ENCODE results near the gene PXDN. TPM values are rescaled to one million over a fixed set of nuclear protein-coding genes. Genes with fewer than 3 reads are reported as not detected.

Gene PXDN
- total and polyA plus RNA-seq, 2 of the 4 experiments (the other 2 are of a cell fraction): 153 to 332 TPM

DNA sequence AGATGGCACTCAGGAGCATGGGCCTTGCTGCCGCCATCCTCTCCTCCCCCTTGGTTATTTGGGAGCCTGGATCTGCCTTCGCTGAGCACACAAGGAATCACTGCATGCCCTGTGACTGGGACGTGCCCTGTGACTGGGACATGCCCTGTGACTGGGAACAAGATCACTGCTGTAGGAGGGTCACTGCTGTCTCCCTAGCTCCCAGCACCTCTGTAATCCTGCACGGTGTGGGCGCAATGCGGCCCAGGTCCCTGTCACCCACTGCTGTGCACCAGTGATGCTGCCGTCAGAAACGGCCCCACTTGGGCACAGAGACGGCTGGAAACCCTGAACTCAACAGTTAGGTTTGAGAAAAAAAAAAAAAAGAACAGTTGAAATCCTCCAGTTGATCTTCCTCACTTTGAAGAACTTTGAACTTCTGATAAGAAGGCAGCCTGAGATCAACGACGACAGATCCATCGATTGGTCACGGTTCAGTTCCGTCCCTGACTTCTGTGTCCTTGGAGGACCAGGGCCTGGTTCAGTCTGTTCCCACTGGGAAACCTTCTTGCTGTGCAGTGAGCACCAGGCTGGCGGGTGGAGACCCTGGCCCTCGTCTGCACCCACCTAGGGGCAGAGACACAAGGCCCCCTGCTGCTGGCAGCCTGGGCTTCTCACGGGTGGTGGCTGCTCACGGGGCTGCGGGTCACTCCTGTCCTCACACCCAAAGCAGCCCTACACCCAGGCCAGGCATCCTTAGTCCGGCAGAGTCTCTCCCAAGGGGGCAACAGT lies 125.9 kb downstream of the PXDN start:
- ATAC-seq (ENCODE audit: low read depth): no peak
- H3K18ac ChIP-seq (ENCODE audit: low read depth, low read length): no peak overlapping the region
- H3K23ac ChIP-seq (ENCODE audit: low read depth, low read length): no peak overlapping the region
- no peaks in the 10 kb centered on the region for H3K36me3 ChIP-seq (ENCODE audit: control insufficient read depth, insufficient read depth, low read length)
- no peaks in the 10 kb centered on the region for H3K79me1 ChIP-seq (ENCODE audit: low read depth in 1 of 2, low read length in 2 of 2)
- H3K56ac ChIP-seq (ENCODE audit: extremely low read depth, insufficient read depth, low read length): no peak overlapping the region
- dilution Hi-C loops (cut with HindIII; ENCODE audit: low sequenced_read_pairs, unreplicated experiment): no loop called here
- POLR2A ChIA-PET (ENCODE audit: unreplicated experiment): no interaction called here
- no peak overlapping the region for H3K27ac ChIP-seq (ENCODE audit: insufficient read depth, low read length)
- WGBS, 2 experiments (ENCODE audit: extremely low coverage in 2 of 2, insufficient read length in 1 of 2): 81% methylated on average over 9 of the region's 20 CpGs; no CpG with 5 or more reads in 1 of the 2 experiments
- H2AK9ac ChIP-seq (replicated peaks; ENCODE audit: low read depth, low read length, poor library complexity): no peak overlapping the region
- H4K8ac ChIP-seq (ENCODE audit: low read depth in 2 of 2, low read length in 2 of 2): no peak overlapping the region
- H2BK120ac ChIP-seq (ENCODE audit: low read depth, low read length): no peak overlapping the region
- peaks cover 3% of the 10 kb centered on the region; the same call in 1 of the 2 replicates for H3K9me1 ChIP-seq (ENCODE audit: insufficient read depth, low read length)
- no peak overlapping the region for H3K4me2 ChIP-seq (ENCODE audit: low read depth, low read length)
- BruUV-seq (replicated peaks): no TSS peak
- CTCF ChIA-PET: no interaction called here
- H4K5ac ChIP-seq (ENCODE audit: low read depth, low read length): no peak overlapping the region
- peaks cover 2% of the 10 kb centered on the region; the same call in 1 of the 2 replicates for H3K27me3 ChIP-seq (ENCODE audit: control insufficient read depth, insufficient read depth, low read length)
- no peak overlapping the region for H4K91ac ChIP-seq (ENCODE audit: insufficient read depth, low read depth, low read length)
- DNase-seq: no peak
- H3K9me3 ChIP-seq (ENCODE audit: control insufficient read depth, insufficient read depth, low read length): no peaks in the 10 kb centered on the region
- no peak overlapping the region for H2BK20ac ChIP-seq (ENCODE audit: low read depth, low read length)
- H3K14ac ChIP-seq (replicated peaks; ENCODE audit: low read depth, low read length): no peak overlapping the region
- TF ChIP-seq, protein P1, sequence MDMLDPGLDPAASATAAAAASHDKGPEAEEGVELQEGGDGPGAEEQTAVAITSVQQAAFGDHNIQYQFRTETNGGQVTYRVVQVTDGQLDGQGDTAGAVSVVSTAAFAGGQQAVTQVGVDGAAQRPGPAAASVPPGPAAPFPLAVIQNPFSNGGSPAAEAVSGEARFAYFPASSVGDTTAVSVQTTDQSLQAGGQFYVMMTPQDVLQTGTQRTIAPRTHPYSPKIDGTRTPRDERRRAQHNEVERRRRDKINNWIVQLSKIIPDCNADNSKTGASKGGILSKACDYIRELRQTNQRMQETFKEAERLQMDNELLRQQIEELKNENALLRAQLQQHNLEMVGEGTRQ (IDR thresholded peaks at IDR 0.05; ENCODE audit: low read depth, low read length): no peak
- TF ChIP-seq CHD1 (IDR thresholded peaks at IDR 0.05; ENCODE audit: low read depth, low read length) (no peak), MAZ (IDR thresholded peaks at IDR 0.05; ENCODE audit: borderline replicate concordance, low read depth, low read length) (no peak), FOS (IDR thresholded peaks at IDR 0.05; ENCODE audit: low read depth, low read length) (no peak), RFX5 (IDR thresholded peaks at IDR 0.05; ENCODE audit: low read depth, low read length) (no peak), NFE2L2 (IDR thresholded peaks at IDR 0.05; ENCODE audit: low read depth, low read length) (no peak)
- H3K4ac ChIP-seq (ENCODE audit: low read depth, low read length): no peak overlapping the region
- H2BK15ac ChIP-seq (ENCODE audit: low read depth, low read length): no peak overlapping the region
- intact Hi-C loops (cut with micrococcal nuclease): no loop called here
- no peak overlapping the region for H3K9ac ChIP-seq (ENCODE audit: low read depth, low read length)
- no peaks in the 10 kb centered on the region for H4K20me1 ChIP-seq (ENCODE audit: insufficient read depth, low read length)
- H3K4me1 ChIP-seq (ENCODE audit: control insufficient read depth, insufficient read depth, low read length): peaks cover 4% of the 10 kb centered on the region; the same call in 1 of the 2 replicates
- in situ Hi-C loops (cut with MboI; ENCODE audit: low sequenced_read_pairs): no loop called here
- no peak overlapping the region for H3K4me3 ChIP-seq (ENCODE audit: insufficient read depth, low read depth, low read length)
- no peak overlapping the region for H2BK5ac ChIP-seq (ENCODE audit: low read depth, low read length, poor library complexity, severe bottlenecking)
- H2AFZ ChIP-seq (replicated peaks; ENCODE audit: low read length, poor library complexity): peak overlapping the region; percentile 44
- H2AK5ac ChIP-seq (ENCODE audit: low read depth, low read length): no peak overlapping the region
